Activated CD4-positive, CD25-positive, alpha-beta regulatory T cell treated with anti-CD3 and anti-CD28 coated beads, Interleukin-2, amount 50 U/mL, for 72 hours (primary cell): ENCODE data around the gene ANKFN1.
"Not testable (repeated sequence)": the region's sequence is repeated elsewhere in the genome, so short reads cannot be mapped to it uniquely, and the experiment has no call there.

Experiments used
- DNase-seq: peaks from one replicate; pipeline ENCODE4 v3.0.0; 2021

The ANKFN1 gene

DNA sequence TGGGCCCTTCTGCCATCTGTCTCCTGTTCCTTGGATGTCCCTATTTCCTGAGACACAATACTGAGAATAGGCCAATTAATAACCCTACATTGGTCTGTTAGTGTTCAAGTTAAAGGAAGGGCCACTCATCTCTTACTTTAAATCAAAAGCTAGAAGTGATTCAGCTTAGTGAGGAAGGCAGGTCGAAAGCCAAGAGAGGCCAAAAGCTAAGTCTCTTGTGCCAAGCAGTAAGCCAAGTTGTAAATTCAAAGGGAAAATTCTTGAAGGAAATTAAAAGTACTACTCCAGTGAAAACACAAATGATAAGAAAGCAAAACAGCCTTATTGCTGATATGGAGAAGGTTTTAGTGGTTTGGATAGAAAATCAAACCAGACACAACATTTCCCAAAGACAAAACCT lies 28.8 kb downstream of the ANKFN1 start:
- no peak for DNase-seq

- DNase-seq = no peak
These were observed 31.4 kb downstream of the ANKFN1 start for GRCh38 chr17:56184650-56185049.

DNA sequence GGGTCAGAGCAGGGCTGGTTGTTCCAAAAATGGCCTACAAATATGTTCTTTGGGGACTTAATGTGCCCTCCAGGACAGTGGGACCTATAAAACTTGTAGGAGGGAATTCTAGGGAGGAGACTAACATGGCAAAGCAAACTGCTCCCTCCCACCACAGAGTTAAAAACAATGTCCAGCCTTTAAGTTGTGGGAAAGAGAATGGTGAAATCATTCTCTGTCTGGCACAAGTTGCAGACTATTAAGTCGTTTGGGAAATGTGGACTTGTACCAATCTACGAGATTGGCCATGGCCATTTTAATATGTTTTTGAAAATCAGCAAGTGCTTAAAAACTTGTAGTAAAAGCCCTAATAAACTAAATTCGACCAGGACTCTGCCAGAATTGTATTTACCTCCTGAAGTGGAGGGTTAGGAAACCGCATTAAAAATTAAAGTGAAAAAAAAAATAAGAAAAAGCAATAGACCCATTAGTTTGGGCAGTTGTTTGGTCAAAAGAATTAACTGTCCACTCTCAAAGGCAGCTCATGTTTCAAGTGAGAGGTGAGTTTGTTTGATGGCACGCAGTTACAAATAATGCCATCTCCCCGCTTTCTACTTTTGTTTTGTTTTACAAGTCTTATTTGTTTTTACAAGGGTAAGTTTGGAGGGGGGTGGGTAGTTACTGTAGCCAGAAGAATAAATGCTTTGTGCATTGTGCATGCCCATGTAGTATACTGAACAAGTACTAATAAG lies 32.4 kb downstream of the ANKFN1 start:
- no peak for DNase-seq

DNA sequence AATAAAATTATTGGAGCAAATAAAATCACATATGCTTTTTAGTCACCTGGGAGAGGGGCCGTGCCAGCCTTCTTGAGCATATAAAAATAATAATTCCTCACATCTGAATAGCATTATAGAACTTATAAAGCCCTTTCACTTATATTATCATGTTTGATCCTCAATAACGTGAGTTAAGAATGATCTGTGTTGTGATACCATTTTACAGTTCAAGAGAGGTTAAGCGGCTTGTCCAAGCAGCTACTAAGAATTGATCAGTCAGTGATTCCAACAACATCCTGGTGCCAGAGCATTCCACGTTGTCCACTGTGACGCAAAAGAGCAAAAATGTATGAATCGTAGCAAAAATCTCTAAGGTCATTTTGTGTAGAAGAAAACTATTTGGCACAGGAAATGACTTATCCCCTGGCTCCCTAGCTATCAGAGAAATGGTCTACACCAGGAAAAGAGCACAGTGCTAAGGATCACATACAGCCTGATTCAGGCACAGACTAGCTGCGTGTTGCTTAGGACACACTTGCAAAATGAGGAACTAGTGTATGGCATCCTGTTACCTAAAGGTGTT lies 33.0 kb downstream of the ANKFN1 start:
- DNase-seq = no peak

DNA sequence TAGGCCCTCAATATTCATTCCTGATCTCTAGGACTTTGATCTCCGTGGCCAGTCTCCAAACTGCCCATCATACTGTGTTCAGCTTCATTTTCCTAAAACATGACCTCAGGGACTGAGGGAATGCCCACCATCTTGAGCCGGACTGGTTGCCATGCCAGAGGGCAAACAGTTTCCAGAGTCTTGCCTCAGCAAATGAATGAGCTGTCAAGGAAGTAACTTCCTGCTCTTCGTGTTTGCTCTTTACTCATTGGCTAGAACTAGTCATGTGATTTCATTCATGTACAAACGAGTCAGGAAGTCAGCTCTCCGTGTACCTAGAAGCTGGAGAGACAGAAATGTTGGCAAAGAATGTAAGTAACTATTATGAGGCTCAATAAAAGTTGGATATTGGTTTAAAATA lies 50.2 kb downstream of the ANKFN1 start:
- DNase-seq = no peak

GRCh38 chr17:56206351-56206750 lies 53.1 kb downstream of the ANKFN1 start:
- no peak for DNase-seq

DNA sequence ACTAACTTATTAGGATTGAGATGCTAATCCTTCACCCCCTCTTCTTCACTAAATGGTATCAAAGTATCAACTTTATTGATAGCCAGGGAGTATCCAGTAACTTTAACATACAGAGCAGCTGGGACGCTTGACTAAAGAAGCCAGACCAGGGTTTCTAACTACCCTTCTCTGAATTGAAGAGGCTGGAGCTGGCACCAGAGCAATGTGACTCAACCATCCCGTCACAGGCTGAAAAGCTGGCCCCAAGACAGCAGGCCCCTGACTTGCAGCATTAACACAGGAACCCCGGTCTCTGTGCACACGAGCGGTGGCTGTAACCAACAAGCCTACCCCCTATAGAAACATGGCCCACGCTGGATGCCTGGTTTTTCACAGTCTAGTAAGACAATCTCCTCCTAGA lies 59.8 kb downstream of the ANKFN1 start:
- no peak for DNase-seq

DNA sequence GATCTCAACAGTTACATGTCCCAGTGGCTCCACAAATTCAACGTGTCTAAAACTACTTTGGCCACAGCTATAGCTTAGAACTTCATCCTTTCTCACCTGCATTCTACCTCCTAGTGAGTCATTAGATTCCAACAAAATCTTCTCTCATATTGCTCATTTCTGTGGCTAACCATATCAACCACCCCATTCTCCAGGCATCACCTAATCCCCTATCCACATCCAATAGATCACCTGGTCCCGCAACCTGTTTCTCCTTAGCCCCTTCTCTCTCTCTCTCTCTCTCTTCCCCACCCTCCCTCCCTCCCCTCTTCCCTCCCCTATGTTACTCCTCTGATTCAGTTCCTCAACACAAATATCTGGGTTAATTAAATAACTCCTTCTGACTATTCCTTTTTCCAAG lies 64.6 kb downstream of the ANKFN1 start:
- no peak for DNase-seq

DNA sequence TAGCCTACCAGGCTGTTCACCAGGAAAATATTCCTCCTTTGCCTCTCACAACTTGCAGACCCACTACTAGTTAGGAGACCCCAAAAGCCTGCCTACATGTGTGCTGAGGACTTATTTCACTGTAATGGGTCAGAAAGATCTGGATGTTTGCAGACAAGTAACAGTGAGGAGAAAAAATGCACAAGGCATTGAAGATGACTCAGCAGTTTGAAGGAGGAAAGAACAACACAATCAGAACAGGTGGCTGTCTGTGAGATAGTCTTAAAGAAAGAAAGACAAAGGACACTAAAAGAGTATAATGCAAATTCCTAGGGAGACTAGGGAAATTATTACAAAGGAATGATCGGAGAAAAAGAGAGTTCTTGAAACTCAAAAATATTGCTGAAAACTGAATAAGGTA lies 69.0 kb downstream of the ANKFN1 start:
- no peak for DNase-seq

DNA sequence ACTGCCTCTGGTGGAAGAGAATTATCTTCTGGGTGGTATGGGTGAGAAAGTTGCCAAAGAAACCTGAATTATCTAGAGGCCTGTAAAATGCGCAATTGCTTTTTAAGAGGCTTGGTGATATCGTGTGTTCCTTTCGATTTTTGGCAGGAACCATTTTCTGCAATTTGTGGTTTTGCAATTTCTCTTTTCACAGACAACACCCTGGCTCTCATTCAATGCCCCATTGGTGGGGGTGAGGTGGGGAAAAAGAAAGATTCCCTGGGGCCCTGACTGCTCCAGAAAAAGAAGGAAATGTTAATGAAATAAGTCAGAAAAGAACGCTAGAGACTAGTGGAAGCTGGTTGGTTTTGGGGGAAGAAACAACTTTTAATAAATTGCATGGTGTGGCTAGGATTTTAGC lies 77.4 kb downstream of the ANKFN1 start:
- no peak for DNase-seq

- DNase-seq = no peak
These were observed 78.0 kb downstream of the ANKFN1 start for GRCh38 chr17:56231252-56231651.

DNA sequence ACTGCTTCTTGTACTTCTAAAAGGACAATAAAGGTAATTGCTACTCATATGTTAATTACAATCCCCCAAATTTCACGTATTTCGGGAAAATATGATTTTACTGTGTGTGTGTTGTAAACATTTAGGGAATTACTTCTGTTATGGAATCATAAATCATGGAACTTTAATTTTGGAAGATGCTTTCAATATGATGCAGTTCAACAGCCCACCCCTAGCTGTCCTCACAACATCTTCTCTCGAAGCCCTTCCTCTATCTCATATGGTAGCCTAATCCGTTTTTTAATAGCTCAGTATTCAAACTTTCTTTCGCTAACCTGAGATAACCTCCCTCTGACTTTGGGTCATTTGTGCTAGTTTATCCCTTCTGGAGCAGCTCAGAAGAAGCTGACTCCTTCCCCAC lies 78.4 kb downstream of the ANKFN1 start:
- no peak for DNase-seq

GRCh38 chr17:56244268-56244890 lies 91.1 kb downstream of the ANKFN1 start:
- DNase-seq = no peak

- no peak for DNase-seq
These were observed 94.5 kb downstream of the ANKFN1 start for GRCh38 chr17:56247816-56248215.

GRCh38 chr17:56257075-56257474 lies 103.8 kb downstream of the ANKFN1 start:
- DNase-seq = no peak

- DNase-seq = no peak
These were observed 107.2 kb downstream of the ANKFN1 start for GRCh38 chr17:56260376-56261002.

DNA sequence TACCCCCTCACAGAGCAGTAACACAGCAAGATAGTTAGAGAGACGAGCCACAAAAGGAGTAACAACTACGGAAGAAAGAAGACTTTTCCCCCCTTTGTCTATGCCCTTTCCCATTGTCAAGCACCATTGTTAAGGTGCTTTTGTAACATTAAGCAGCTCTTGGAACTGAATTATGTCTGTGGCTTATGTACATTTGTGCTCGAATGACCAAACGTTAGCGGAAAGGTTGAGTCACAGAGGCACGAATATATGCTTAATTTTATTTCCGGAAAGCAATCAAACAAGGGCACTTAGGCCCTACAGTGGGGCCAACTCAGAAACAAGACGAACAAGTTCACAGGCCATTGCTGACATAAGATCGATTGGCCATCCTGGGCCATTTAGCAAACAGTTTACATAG lies 109.5 kb downstream of the ANKFN1 start:
- no peak for DNase-seq

GRCh38 chr17:56269556-56270389 lies 116.5 kb downstream of the ANKFN1 start:
- no peak for DNase-seq

GRCh38 chr17:56274491-56274890 lies 121.2 kb downstream of the ANKFN1 start:
- no peak for DNase-seq

- no peak for DNase-seq
These were observed 131.2 kb downstream of the ANKFN1 start for GRCh38 chr17:56284482-56284881.

DNA sequence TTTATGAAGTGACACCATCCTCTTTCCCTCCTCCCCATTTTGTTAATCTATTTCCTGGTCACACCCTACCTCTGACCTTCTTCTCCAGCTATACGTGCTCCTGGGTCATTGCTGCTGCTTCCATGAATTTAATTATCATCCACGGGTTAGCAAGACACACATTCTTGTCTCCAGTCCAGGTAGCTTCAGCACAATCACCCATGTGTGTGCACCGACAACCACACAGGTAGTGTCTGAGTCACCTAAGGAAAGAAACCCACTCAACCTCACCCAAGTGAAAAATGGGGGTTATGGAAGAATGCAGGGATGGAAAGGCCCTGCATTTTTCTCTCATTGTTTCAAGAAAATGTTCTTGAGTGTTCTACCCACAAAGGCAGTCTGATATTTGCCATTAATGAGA lies 135.5 kb downstream of the ANKFN1 start:
- not testable (repeated sequence) for DNase-seq

- no peak for DNase-seq
These were observed 136.0 kb downstream of the ANKFN1 start for GRCh38 chr17:56289321-56289720.
